A549 (cell line): Measurements from ENCODE around the gene PNMT. TPM values are rescaled to one million over a fixed set of nuclear protein-coding genes. Genes with fewer than 3 reads are reported as not detected.
A peak's percentile ranks its signal among the peaks of the same experiment; 100 is the strongest.

Experiments used
- ATAC-seq, 2 experiments: fragments of 200-7000 bp in 1 of 2; fragments of >200 bp in 1 of 2; cut with Nextera tagmentation in 1 of 2; cut with Tn5 transposase in 1 of 2; 3 replicates each; pipeline versions ENCODE4 v1.8.0 to v1.9.1; 2018 to 2020; ENCODE audit warnings: mild to moderate bottlenecking in 1 of 2, moderate library complexity in 1 of 2
- CTCF ChIA-PET: fragments of 300-600 bp; sonication (Branson Sonifier 250); formaldehyde crosslinking; extraction: SDS; loops from one replicate; lab custom pipeline; 2021; ENCODE audit warnings: antibody characterized with exemption, inconsistent platforms; lab: Yijun Ruan, JAX
- POLR2A ChIA-PET: fragments of 350-600 bp; formaldehyde crosslinking; extraction: SDS; loops from one replicate; lab custom pipeline; 2021; ENCODE audit warnings: antibody characterized with exemption, inconsistent platforms; lab: Yijun Ruan, JAX
- DNase-seq, 2 experiments: peaks; one replicate each; pipeline versions ENCODE4 v3.0.0 to v3.0.0-alpha.2; 2011 to 2016; ENCODE audit warnings: low read depth in 1 of 2, low spot score in 1 of 2
- FAIRE-seq: peaks from 2 replicates; lab custom pipeline; 2011; peaks lifted over from hg19 to GRCh38; lab: Jason Lieb, UNC
- H3K27ac ChIP-seq, 2 experiments: fragments of >200 bp; sonication (Bioruptor Twin); formaldehyde crosslinking; 3 replicates each; pipeline ENCODE4 v1.5.1; 2016 to 2017
- H3K4me1 ChIP-seq: fragments of >200 bp; sonication (Bioruptor Twin); formaldehyde crosslinking; 3 replicates; pipeline ENCODE4 v1.6.1; 2016
- H3K4me2 ChIP-seq: fragments of >200 bp; sonication (Bioruptor Twin); formaldehyde crosslinking; 3 replicates; pipeline ENCODE4 v1.6.1; 2016
- H3K4me3 ChIP-seq: fragments of >200 bp; sonication (Bioruptor Twin); formaldehyde crosslinking; 3 replicates; pipeline ENCODE4 v1.5.1; 2016
- H3K9me3 ChIP-seq: fragments of >200 bp; sonication (Bioruptor Twin); formaldehyde crosslinking; 3 replicates; pipeline ENCODE4 v1.6.1; 2016
- ATOH8 ChIP-seq: fragments of 250-450 bp; sonication (Bioruptor Pico); IDR thresholded peaks from 2 replicates; pipeline ENCODE4 v1.5.0; 2020; ENCODE audit warnings: low read depth, mild to moderate bottlenecking, moderate library complexity
- BCL3 ChIP-seq: fragments of >200 bp; sonication (Bioruptor Twin); formaldehyde crosslinking; IDR thresholded peaks from 3 replicates; pipeline ENCODE4 v1.6.1; 2016
- CBX2 ChIP-seq: fragments of 200-600 bp; sonication (generic); IDR thresholded peaks from 2 replicates; pipeline ENCODE4 v1.6.1; 2016; ENCODE audit warnings: low read depth, mild to moderate bottlenecking, borderline replicate concordance
- CBX8 ChIP-seq: fragments of 200-600 bp; sonication (generic); IDR thresholded peaks from 2 replicates; pipeline ENCODE4 v1.6.1; 2016
- CHD2 ChIP-seq: fragments of 150-350 bp; IDR thresholded peaks from 2 replicates; pipeline ENCODE4 v1.6.1; 2014; ENCODE audit warnings: low read length; ENCODE audit not compliant: partially characterized antibody
- CTCF ChIP-seq: fragments of >200 bp; sonication (Bioruptor Twin); formaldehyde crosslinking; IDR thresholded peaks from 3 replicates; pipeline ENCODE4 v1.5.1; 2016
- EHF ChIP-seq: fragments of 250-450 bp; sonication (Bioruptor Pico); IDR thresholded peaks from 2 replicates; pipeline ENCODE4 v1.5.0; 2020; ENCODE audit warnings: mild to moderate bottlenecking
- EHMT2 ChIP-seq: fragments of 200-600 bp; sonication (generic); IDR thresholded peaks from 2 replicates; pipeline ENCODE4 v1.6.1; 2016; ENCODE audit warnings: antibody characterized with exemption, low read depth, mild to moderate bottlenecking, moderate library complexity
- ESRRA ChIP-seq: fragments of 150-350 bp; IDR thresholded peaks from 2 replicates; pipeline ENCODE4 v1.6.1; 2014; ENCODE audit warnings: mild to moderate bottlenecking, low read length, borderline replicate concordance
- FOSL2 ChIP-seq, 2 experiments: fragments of 450-650 bp in 1 of 2; fragments of >200 bp in 1 of 2; sonication (Bioruptor Twin) in 1 of 2; formaldehyde crosslinking; IDR thresholded peaks; 2 replicates each; pipeline versions ENCODE4 v1.5.0 to v1.6.1; 2016 to 2020; ENCODE audit warnings: mild to moderate bottlenecking in 1 of 2, moderate library complexity in 1 of 2
- GATA3 ChIP-seq: IDR thresholded peaks from 2 replicates; pipeline ENCODE4 v1.6.1; 2012; ENCODE audit warnings: borderline replicate concordance
- HDAC2 ChIP-seq: fragments of 200-600 bp; sonication (generic); IDR thresholded peaks from 2 replicates; pipeline ENCODE4 v1.6.1; 2016
- HEYL ChIP-seq: fragments of 250-450 bp; sonication (Bioruptor Pico); IDR thresholded peaks from 2 replicates; pipeline ENCODE4 v1.8.0; 2021; ENCODE audit warnings: mild to moderate bottlenecking, moderate library complexity
- HMGXB4 ChIP-seq: fragments of 250-450 bp; sonication (Bioruptor Pico); IDR thresholded peaks from 2 replicates; pipeline ENCODE4 v1.5.0; 2021; ENCODE audit warnings: mild to moderate bottlenecking, moderate library complexity, borderline replicate concordance
- HOXB13 ChIP-seq: fragments of 250-450 bp; sonication (Bioruptor Pico); IDR thresholded peaks from 2 replicates; pipeline ENCODE4 v1.5.0; 2020; ENCODE audit warnings: low read depth, mild to moderate bottlenecking, moderate library complexity
- JUN ChIP-seq, 2 experiments: fragments of >200 bp; sonication (Bioruptor Twin); formaldehyde crosslinking; IDR thresholded peaks; 2 replicates in 1 of 2; 3 replicates in 1 of 2; pipeline ENCODE4 v1.6.1; 2016 to 2017
- JUNB ChIP-seq: fragments of >200 bp; sonication (Bioruptor Twin); formaldehyde crosslinking; IDR thresholded peaks from 2 replicates; pipeline ENCODE4 v1.6.1; 2016
- KDM1A ChIP-seq: fragments of 200-600 bp; sonication (generic); IDR thresholded peaks from 2 replicates; pipeline ENCODE4 v1.6.1; 2016; ENCODE audit warnings: low read depth, mild to moderate bottlenecking
- KDM5A ChIP-seq: fragments of 200-600 bp; sonication (generic); IDR thresholded peaks from 2 replicates; pipeline ENCODE4 v1.6.1; 2016; ENCODE audit warnings: antibody characterized with exemption, mild to moderate bottlenecking
- MAZ ChIP-seq: fragments of 150-350 bp; IDR thresholded peaks from 2 replicates; pipeline ENCODE4 v1.6.1; 2014; ENCODE audit warnings: antibody characterized with exemption, low read depth, low read length, borderline replicate concordance
- MYC ChIP-seq: IDR thresholded peaks from 2 replicates; pipeline ENCODE4 v1.6.1; 2012; ENCODE audit warnings: mild to moderate bottlenecking, inconsistent platforms, low read length, improper control_type of control experiment, borderline replicate concordance
- NFE2L2 ChIP-seq: fragments of 150-350 bp; conservative IDR thresholded peaks from 2 replicates; pipeline ENCODE4 v1.6.1; 2014; ENCODE audit warnings: low read length
- PHF8 ChIP-seq: fragments of 200-600 bp; sonication (generic); IDR thresholded peaks from 2 replicates; pipeline ENCODE4 v1.6.1; 2016; ENCODE audit warnings: low read depth, mild to moderate bottlenecking, antibody characterized with exemption, moderate library complexity, borderline replicate concordance
- POLR2A ChIP-seq: IDR thresholded peaks from 2 replicates; pipeline ENCODE4 v1.6.1; 2012; ENCODE audit warnings: mild to moderate bottlenecking, low read length
- POLR2AphosphoS2 ChIP-seq: conservative IDR thresholded peaks from 2 replicates; pipeline ENCODE4 v1.6.1; 2012; ENCODE audit warnings: low read length, improper control_type of control experiment, inconsistent platforms
- RAD21 ChIP-seq, 2 experiments: fragments of >200 bp in 1 of 2; sonication (Bioruptor Twin) in 1 of 2; formaldehyde crosslinking in 1 of 2; IDR thresholded peaks in 1 of 2; conservative IDR thresholded peaks in 1 of 2; 2 replicates in 1 of 2; 3 replicates in 1 of 2; pipeline ENCODE4 v1.6.1; 2012 to 2018; ENCODE audit warnings: inconsistent platforms in 1 of 2
- RFX5 ChIP-seq: fragments of 450-650 bp; IDR thresholded peaks from 2 replicates; pipeline ENCODE4 v1.7.1; 2014; ENCODE audit warnings: antibody characterized with exemption, mild to moderate bottlenecking, moderate library complexity
- RNF2 ChIP-seq: fragments of 200-600 bp; sonication (generic); IDR thresholded peaks from 2 replicates; pipeline ENCODE4 v1.6.1; 2016; ENCODE audit warnings: low read depth, mild to moderate bottlenecking, antibody characterized with exemption, moderate library complexity, borderline replicate concordance
- SMC3 ChIP-seq: fragments of >200 bp; sonication (Bioruptor Twin); formaldehyde crosslinking; IDR thresholded peaks from 3 replicates; pipeline ENCODE4 v1.6.1; 2018; ENCODE audit warnings: inconsistent platforms
- TFCP2L1 ChIP-seq: fragments of 250-450 bp; sonication (Bioruptor Pico); IDR thresholded peaks from 2 replicates; pipeline ENCODE4 v1.5.0; 2021; ENCODE audit warnings: mild to moderate bottlenecking
- USF2 ChIP-seq: fragments of 450-650 bp; IDR thresholded peaks from 2 replicates; pipeline ENCODE4 v1.6.1; 2014; ENCODE audit warnings: antibody characterized with exemption
- ZFP36 ChIP-seq: fragments of 450-650 bp; IDR thresholded peaks from 2 replicates; pipeline ENCODE4 v1.6.1; 2014; ENCODE audit warnings: borderline replicate concordance; ENCODE audit not compliant: partially characterized antibody
- ZSCAN20 ChIP-seq: fragments of 250-450 bp; sonication (Bioruptor Pico); IDR thresholded peaks from 2 replicates; pipeline ENCODE4 v1.8.0; 2022; ENCODE audit warnings: mild to moderate bottlenecking, moderate library complexity
- WGBS: methylation state at CpG from one replicate; pipeline ENCODE4 v1.1.6; 2017; ENCODE audit errors: missing lambda C conversion rate; 5-methylcytosine and 5-hydroxymethylcytosine counted together
- polyA plus RNA-seq, 4 experiments: library from polyadenylated mRNA; depleted of rRNA in 3 of 4; stranded (reverse); fragments of >200 nt; fragmentation: RNase III in 1 of 4; extraction: RNeasy Plus Mini Kit Qiagen cat#74134 plus additional on column Dnase treatment in 1 of 4; gene quantifications; 2 replicates in 3 of 4; 3 replicates in 1 of 4; pipeline ENCODE4 v1.2.3, GENCODE V29; 2011 to 2017

The PNMT gene
- polyA plus RNA-seq, 2 of the 4 experiments (the other 2 are of a cell fraction): not detected

- Histone ChIP-seq H3K27ac (peak within 1 kb of the TSS; percentile 80 to 92), H3K4me2 (peak within 1 kb of the TSS; percentile 87), H3K4me3 (peak within 1 kb of the TSS; percentile 61), H3K9me3 (no peaks in the 10 kb centered on the region), H3K4me1 (peaks cover 7% of the 10 kb centered on the region)
- FAIRE-seq (no peak), DNase-seq (peak; percentile 96 to 99), ATAC-seq (peak; percentile 96 to 97)
- POLR2A ChIA-PET: interaction anchor here (0.5 to 2.9 kb wide), 20 partner anchors 9 to 488 kb away, joined by 3 to 60 read pairs (median 4); partner anchors contain the start of genes ERBB2, MIEN1, PNMT and RPL19
- CTCF ChIA-PET: interaction anchor here (0.5 to 50.7 kb wide), 14 partner anchors 9 to 66 kb away, joined by 3 to 1391 read pairs (median 4); partner anchors contain the start of genes ERBB2, MIEN1, PNMT and PPP1R1B
- 3% methylated on average over 42 of the region's 45 CpGs for WGBS
- TF ChIP-seq MAZ: no peak
- no peak for TF ChIP-seq USF2
- TF ChIP-seq TFCP2L1 (CRISPR knock-in tag): 0 out of 2 replicates have a peak, but pooled peaks have one; percentile 28
- TF ChIP-seq HMGXB4 (CRISPR knock-in tag): no peak
- peak; percentile 28; the same call in 1 of the 2 replicates for TF ChIP-seq MYC
- no peak for TF ChIP-seq SMC3
- no peak for TF ChIP-seq ESRRA
- TF ChIP-seq POLR2AphosphoS2: no peak
- TF ChIP-seq CBX2: no peak
- no peak for TF ChIP-seq KDM5A
- TF ChIP-seq ZFP36: no peak
- TF ChIP-seq BCL3: no peak; the same call in 2 of the 3 replicates
- no peak; a peak in 1 of 5 replicates for TF ChIP-seq RAD21 (conservative IDR thresholded peaks at IDR 0.05 in 1 of 2, IDR thresholded peaks at IDR 0.05 in 1 of 2)
- no peak for TF ChIP-seq ZSCAN20 (CRISPR knock-in tag)
- TF ChIP-seq CHD2: no peak
- TF ChIP-seq HOXB13: 0 out of 2 replicates have a peak, but pooled peaks have one; percentile 55
- TF ChIP-seq KDM1A: no peak
- TF ChIP-seq FOSL2 (IDR thresholded peaks at IDR 0.05): no peak
- TF ChIP-seq FOSL2 (CRISPR knock-in tag; IDR thresholded peaks at IDR 0.05): no peak
- TF ChIP-seq JUNB: no peak
- TF ChIP-seq NFE2L2: no peak
- no peak for TF ChIP-seq CBX8
- 0 out of 3 replicates have a peak, but pooled peaks have one; percentile 5 for TF ChIP-seq CTCF
- 0 out of 2 replicates have a peak, but pooled peaks have one; percentile 6 for TF ChIP-seq GATA3
- TF ChIP-seq HDAC2: no peak
- TF ChIP-seq JUN (IDR thresholded peaks at IDR 0.05): peak; percentile 64 to 88; a peak in 3 of 5 replicates
- peak; percentile 82; the same call in 1 of the 2 replicates for TF ChIP-seq PHF8
- 0 out of 2 replicates have a peak, but pooled peaks have one; percentile 26 for TF ChIP-seq ATOH8 (CRISPR knock-in tag)
- TF ChIP-seq EHF (CRISPR knock-in tag): peak; percentile 55; the same call in 1 of the 2 replicates
- TF ChIP-seq RNF2: no peak
- 0 out of 2 replicates have a peak, but pooled peaks have one; percentile 32 for TF ChIP-seq RFX5
- no peak for TF ChIP-seq HEYL
- peak; percentile 66 for TF ChIP-seq POLR2A
- peak; percentile 64; the same call in 1 of the 2 replicates for TF ChIP-seq EHMT2
Observed at GRCh38 chr17:39687546-39688474, 19.6 kb downstream of the PNMT start, which contains the start of gene PGAP3. Gene PGAP3, minus strand, starts transcription at chr17:39688057. Its CDS starts 43 bp downstream, at chr17:39688014.
